ENCODE results near the gene SHISA5.
"Not testable (repeated sequence)": the region's sequence is repeated elsewhere in the genome, so short reads cannot be mapped to it uniquely, and the experiment has no call there.

Gene SHISA5

GRCh38 chr3:48478626-48479555 lies 25.1 kb downstream of the SHISA5 start:
- no peak for DNase-seq (ENCODE audit: low read depth in 2 of 3, low spot score in 1 of 3)

GRCh38 chr3:48477959-48478520 lies 25.9 kb downstream of the SHISA5 start:
- DNase-seq (ENCODE audit: low read depth in 2 of 3, low spot score in 1 of 3) = no peak

GRCh38 chr3:48476426-48477053 lies 27.4 kb downstream of the SHISA5 start:
- DNase-seq (ENCODE audit: low read depth in 2 of 3, low spot score in 1 of 3) = no peak

GRCh38 chr3:48475188-48475587 lies 28.8 kb downstream of the SHISA5 start:
- no peak for DNase-seq (ENCODE audit: low read depth in 2 of 3, low spot score in 1 of 3)

- no peak for DNase-seq (ENCODE audit: low read depth in 2 of 3, low spot score in 1 of 3)
These were observed 29.4 kb downstream of the SHISA5 start for GRCh38 chr3:48474619-48475018.

- DNase-seq (ENCODE audit: low read depth in 2 of 3, low spot score in 1 of 3) = not testable (repeated sequence)
These were observed 29.9 kb downstream of the SHISA5 start for GRCh38 chr3:48474031-48474430.

GRCh38 chr3:48473617-48473952 lies 30.4 kb downstream of the SHISA5 start:
- no peak for DNase-seq (ENCODE audit: low read depth in 2 of 3, low spot score in 1 of 3)

GRCh38 chr3:48472923-48473616 lies 30.9 kb downstream of the SHISA5 start:
- DNase-seq (ENCODE audit: low read depth in 2 of 3, low spot score in 1 of 3) = peak; percentile 90 to 95 (median 94)

GRCh38 chr3:48472673-48472922 lies 31.4 kb downstream of the SHISA5 start:
- DNase-seq (ENCODE audit: low read depth in 2 of 3, low spot score in 1 of 3) = no peak

- no peak for DNase-seq (ENCODE audit: low read depth in 2 of 3, low spot score in 1 of 3)
These were observed 33.7 kb downstream of the SHISA5 start for GRCh38 chr3:48470286-48470685.

- no peak for DNase-seq (ENCODE audit: low read depth in 2 of 3, low spot score in 1 of 3)
These were observed 34.7 kb downstream of the SHISA5 start for GRCh38 chr3:48469046-48469915.

GRCh38 chr3:48468329-48468731 lies 35.6 kb downstream of the SHISA5 start:
- DNase-seq (ENCODE audit: low read depth in 2 of 3, low spot score in 1 of 3) = no peak

GRCh38 chr3:48467473-48468267 lies 36.3 kb downstream of the SHISA5 start:
- DNase-seq (ENCODE audit: low read depth in 2 of 3, low spot score in 1 of 3) = no peak

GRCh38 chr3:48467110-48467454 lies 36.9 kb downstream of the SHISA5 start:
- no peak for DNase-seq (ENCODE audit: low read depth in 2 of 3, low spot score in 1 of 3)

- no peak for DNase-seq (ENCODE audit: low read depth in 2 of 3, low spot score in 1 of 3)
These were observed 37.4 kb downstream of the SHISA5 start for GRCh38 chr3:48466386-48467109.

- DNase-seq (ENCODE audit: low read depth in 2 of 3, low spot score in 1 of 3) = peak; percentile 59 to 76 (median 71)
These were observed 38.2 kb downstream of the SHISA5 start for GRCh38 chr3:48465531-48466378.

GRCh38 chr3:48465237-48465530 lies 38.8 kb downstream of the SHISA5 start:
- DNase-seq (ENCODE audit: low read depth in 2 of 3, low spot score in 1 of 3) = no peak

- no peak for DNase-seq (ENCODE audit: low read depth in 2 of 3, low spot score in 1 of 3)
These were observed 39.2 kb downstream of the SHISA5 start for GRCh38 chr3:48464713-48465221.

- DNase-seq (ENCODE audit: low read depth in 2 of 3, low spot score in 1 of 3) = no peak
These were observed 40.3 kb downstream of the SHISA5 start for GRCh38 chr3:48463703-48464102.
